ENCODE measurements around the gene FHOD3.

Gene FHOD3

GRCh38 chr18:36322734-36323133, 25.2 kb downstream of the FHOD3 start:
- DNase-seq (ENCODE audit: low read depth in 2 of 2): no peak

- DNase-seq (ENCODE audit: low read depth in 2 of 2): no peak
Measured at GRCh38 chr18:36323421-36323820, 25.9 kb downstream of the FHOD3 start.

GRCh38 chr18:36325846-36326245, 28.3 kb downstream of the FHOD3 start:
- no peak for DNase-seq (ENCODE audit: low read depth in 2 of 2)

GRCh38 chr18:36326771-36327170, 29.3 kb downstream of the FHOD3 start:
- no peak for DNase-seq (ENCODE audit: low read depth in 2 of 2)

GRCh38 chr18:36327352-36328316, 30.1 kb downstream of the FHOD3 start:
- no peak for DNase-seq (ENCODE audit: low read depth in 2 of 2)

- DNase-seq (ENCODE audit: low read depth in 2 of 2): no peak
Measured at GRCh38 chr18:36328385-36328858, 30.9 kb downstream of the FHOD3 start.

GRCh38 chr18:36328916-36329315, 31.4 kb downstream of the FHOD3 start:
- no peak for DNase-seq (ENCODE audit: low read depth in 2 of 2)

- no peak for DNase-seq (ENCODE audit: low read depth in 2 of 2)
Measured at GRCh38 chr18:36329684-36330434, 32.3 kb downstream of the FHOD3 start.

- no peak for DNase-seq (ENCODE audit: low read depth in 2 of 2)
Measured at GRCh38 chr18:36330435-36331052, 33.0 kb downstream of the FHOD3 start.

GRCh38 chr18:36331521-36331971, 34.0 kb downstream of the FHOD3 start:
- no peak for DNase-seq (ENCODE audit: low read depth in 2 of 2)

GRCh38 chr18:36333414-36333813, 35.9 kb downstream of the FHOD3 start:
- DNase-seq (ENCODE audit: low read depth in 2 of 2): no peak

- no peak for DNase-seq (ENCODE audit: low read depth in 2 of 2)
Measured at GRCh38 chr18:36334798-36335197, 37.3 kb downstream of the FHOD3 start.

GRCh38 chr18:36335476-36336279, 38.2 kb downstream of the FHOD3 start:
- no peak for DNase-seq (ENCODE audit: low read depth in 2 of 2)

- no peak for DNase-seq (ENCODE audit: low read depth in 2 of 2)
Measured at GRCh38 chr18:36337679-36338402, 40.3 kb downstream of the FHOD3 start.

- DNase-seq (ENCODE audit: low read depth in 2 of 2): no peak
Measured at GRCh38 chr18:36338403-36338933, 41.0 kb downstream of the FHOD3 start.

GRCh38 chr18:36340246-36340645, 42.7 kb downstream of the FHOD3 start:
- DNase-seq (ENCODE audit: low read depth in 2 of 2): no peak

- no peak for DNase-seq (ENCODE audit: low read depth in 2 of 2)
Measured at GRCh38 chr18:36341944-36342343, 44.4 kb downstream of the FHOD3 start.

- DNase-seq (ENCODE audit: low read depth in 2 of 2): no peak
Measured at GRCh38 chr18:36348331-36348730, 50.8 kb downstream of the FHOD3 start.

GRCh38 chr18:36348971-36349417, 51.5 kb downstream of the FHOD3 start:
- DNase-seq (ENCODE audit: low read depth in 2 of 2): no peak

GRCh38 chr18:36349552-36349951, 52.0 kb downstream of the FHOD3 start:
- no peak for DNase-seq (ENCODE audit: low read depth in 2 of 2)
